GM23248 (cell line): ENCODE data around the gene MIER1.

ENCODE experiments used
- EZH2 ChIP-seq: fragments of 200-600 bp; sonication (generic); IDR thresholded peaks from 2 replicates; pipeline ENCODE4 v1.6.1; 2018; ENCODE audit warnings: antibody characterized with exemption, mild to moderate bottlenecking; ENCODE audit not compliant: insufficient read depth, poor library complexity, severe bottlenecking
- EZH2phosphoT487 ChIP-seq: fragments of 200-600 bp; sonication (generic); IDR thresholded peaks from 2 replicates; pipeline ENCODE4 v1.6.1; 2018; ENCODE audit warnings: antibody characterized with exemption, moderate library complexity, mild to moderate bottlenecking, low read depth; ENCODE audit not compliant: insufficient read depth

- no peak for TF ChIP-seq EZH2phosphoT487
- TF ChIP-seq EZH2, result no peak
Measured at GRCh38 chr1:67020304-67020703, 95.5 kb downstream of the MIER1 start.
